ENCODE measurements around the gene USP3.
"Not testable (repeated sequence)": the region's sequence is repeated elsewhere in the genome, so short reads cannot be mapped to it uniquely, and the experiment has no call there.

Gene USP3

GRCh38 chr15:63506537-63507035, 2.2 kb downstream of the USP3 start:
- DNase-seq (ENCODE audit: low read depth, low spot score), result no peak
- H3K4me3 ChIP-seq (ENCODE audit: low read length), result peak overlapping the region; percentile 85

DNA sequence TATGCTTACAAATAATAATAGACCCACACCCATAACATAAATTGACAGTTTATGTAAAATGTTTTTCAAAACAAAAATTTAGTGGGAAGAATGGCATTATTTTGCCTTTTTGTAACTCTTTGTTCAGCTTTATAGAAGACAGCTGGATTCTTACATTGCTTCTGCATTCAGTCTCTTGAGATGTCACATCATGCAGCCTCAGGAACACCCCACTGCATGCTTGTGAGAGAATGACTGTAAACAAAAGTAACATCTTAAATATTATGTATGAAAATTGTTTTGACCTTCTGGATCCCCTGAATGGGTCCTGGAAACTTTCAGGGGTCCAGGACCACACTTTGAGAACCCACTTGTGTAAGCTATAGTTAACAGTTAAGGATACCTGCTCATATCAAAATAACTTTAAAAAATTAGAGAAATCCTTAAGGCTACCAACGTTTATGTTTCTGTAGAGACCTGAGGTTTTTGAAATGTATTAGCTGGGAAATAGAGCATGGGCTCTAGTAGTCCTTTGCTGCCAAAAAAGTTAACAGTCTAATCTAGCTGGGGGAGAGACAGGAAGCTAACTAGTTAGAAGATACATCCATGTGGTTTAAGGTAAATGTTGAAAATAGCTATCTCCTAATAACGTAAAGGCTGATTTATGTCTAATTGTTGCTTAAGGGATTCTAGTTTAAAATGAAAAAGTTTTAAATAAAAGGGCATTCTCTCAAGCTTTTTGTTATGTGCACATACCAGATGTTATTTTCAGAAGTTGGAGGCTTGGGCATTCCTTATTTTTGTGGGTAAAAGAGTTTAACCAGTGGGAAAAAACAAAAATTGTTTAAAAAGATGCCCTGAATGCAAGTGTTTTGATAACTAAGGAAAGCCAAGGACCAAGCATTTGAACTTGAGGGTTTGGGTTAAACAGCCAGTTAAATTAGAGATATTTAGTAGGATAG, 3.8 kb downstream of the USP3 start:
- H3K4me3 ChIP-seq (ENCODE audit: low read length), result no peak overlapping the region
- no peak for DNase-seq (ENCODE audit: low read depth, low spot score)

DNA sequence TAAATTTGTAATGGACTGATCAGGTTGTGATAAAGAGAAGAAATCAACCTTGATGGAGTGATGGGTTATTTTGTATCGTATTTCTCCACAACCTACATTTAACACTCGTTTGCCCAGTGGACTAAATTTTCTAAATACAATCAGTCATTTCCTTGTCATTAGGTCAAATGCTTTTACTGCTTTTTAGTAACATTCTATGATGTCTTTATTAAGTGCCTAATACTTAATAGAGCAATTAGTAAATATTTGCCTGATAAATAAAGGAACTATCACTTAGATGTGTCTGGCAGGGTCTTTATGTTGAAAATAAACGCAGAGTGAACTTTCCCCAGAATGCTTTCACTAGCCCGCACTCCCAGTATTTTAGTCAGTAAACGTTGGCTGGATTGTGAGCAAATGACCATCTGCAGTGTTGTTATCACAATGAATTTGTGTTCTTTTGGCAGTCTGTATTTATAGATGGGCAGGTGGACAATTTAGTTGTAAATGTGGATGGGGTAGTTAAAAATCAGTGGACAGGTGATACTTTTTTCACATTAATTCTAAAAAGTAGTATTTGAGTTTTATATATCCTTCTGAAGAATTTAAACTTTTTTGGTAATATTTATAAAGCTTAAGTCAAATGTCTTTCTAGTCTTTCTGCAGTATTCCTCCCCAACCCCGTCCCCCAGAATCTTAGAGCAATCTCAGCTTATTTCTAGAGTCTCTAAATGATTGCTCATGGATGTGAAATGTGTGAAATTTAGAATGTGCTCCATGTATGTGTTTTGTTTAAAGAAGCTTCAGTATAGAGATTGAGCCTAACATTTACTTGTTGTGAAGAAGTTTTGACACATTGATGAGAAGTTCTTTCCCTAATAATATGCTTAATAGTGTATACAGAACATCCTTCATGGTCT, 4.9 kb downstream of the USP3 start:
- no peak for DNase-seq (ENCODE audit: low read depth, low spot score)
- H3K4me3 ChIP-seq (ENCODE audit: low read length), result no peak overlapping the region

- no peak for DNase-seq (ENCODE audit: low read depth, low spot score)
- H3K4me3 ChIP-seq (ENCODE audit: low read length), result no peak overlapping the region
These were observed 5.9 kb downstream of the USP3 start for GRCh38 chr15:63509955-63510940.

- no peak overlapping the region for H3K4me3 ChIP-seq (ENCODE audit: low read length)
- DNase-seq (ENCODE audit: low read depth, low spot score), result no peak
These were observed 7.8 kb downstream of the USP3 start for GRCh38 chr15:63512148-63512547.

GRCh38 chr15:63513271-63513670, 8.9 kb downstream of the USP3 start:
- no peak overlapping the region for H3K4me3 ChIP-seq (ENCODE audit: low read length)
- no peak for DNase-seq (ENCODE audit: low read depth, low spot score)

DNA sequence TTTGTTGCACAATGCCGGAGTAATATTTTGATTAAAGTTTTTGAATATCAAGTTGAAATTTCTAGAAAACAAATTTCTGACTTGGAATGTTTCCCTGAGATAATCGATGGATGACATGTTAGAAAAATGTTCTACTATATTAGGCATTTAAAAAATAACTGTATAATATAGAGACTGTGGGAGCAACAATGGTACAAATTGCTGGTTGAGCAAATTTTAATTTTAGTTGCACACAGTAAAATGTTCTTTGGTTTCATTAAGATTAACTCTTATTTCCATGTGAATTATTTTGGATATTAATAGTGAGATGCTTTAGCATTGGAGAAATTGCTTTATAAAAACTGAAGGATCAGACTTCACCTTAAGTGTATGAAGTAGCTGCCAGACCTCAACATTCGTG, 9.3 kb downstream of the USP3 start:
- no peak for DNase-seq (ENCODE audit: low read depth, low spot score)
- no peak overlapping the region for H3K4me3 ChIP-seq (ENCODE audit: low read length)

DNA sequence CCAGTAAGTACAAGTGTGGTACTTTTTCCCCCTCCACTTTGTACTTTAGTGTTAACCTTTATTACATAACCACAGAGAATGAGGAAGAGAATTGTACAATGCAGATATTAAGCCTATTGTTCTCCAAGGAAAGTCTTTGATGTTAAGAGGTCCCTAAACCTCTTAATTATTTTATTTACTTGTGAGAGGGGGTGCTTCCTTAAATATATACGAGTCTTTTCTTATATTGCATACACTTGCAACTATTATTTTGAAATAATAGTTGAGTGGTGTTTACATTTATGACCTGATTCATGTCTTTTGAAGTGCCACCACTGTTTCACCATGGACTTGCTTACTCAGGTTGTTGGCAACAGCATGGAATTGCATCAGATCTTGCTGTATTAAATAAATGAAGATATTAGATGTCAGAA, 10.1 kb downstream of the USP3 start:
- no peak for DNase-seq (ENCODE audit: low read depth, low spot score)
- no peak overlapping the region for H3K4me3 ChIP-seq (ENCODE audit: low read length)

DNA sequence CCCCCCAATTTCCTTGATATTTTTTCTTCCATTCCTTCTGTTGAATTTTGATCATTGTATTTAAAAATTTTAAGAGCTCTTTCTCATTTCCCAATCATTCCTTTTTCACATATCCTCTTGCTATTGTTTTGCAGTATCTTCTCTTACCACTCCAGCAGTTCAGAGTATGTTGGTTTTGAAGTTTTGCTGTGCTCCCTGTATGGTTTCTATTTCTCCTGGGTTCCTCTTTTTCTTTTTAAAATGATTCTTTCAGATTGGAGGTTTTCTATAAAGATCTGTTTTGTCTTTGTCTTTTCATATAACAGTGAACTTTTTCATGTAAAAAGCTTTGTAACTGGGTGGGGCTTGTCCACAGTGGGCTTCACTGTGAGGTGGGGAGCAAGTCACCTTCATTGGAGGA, 12.8 kb downstream of the USP3 start:
- no peak overlapping the region for H3K4me3 ChIP-seq (ENCODE audit: low read length)
- DNase-seq (ENCODE audit: low read depth, low spot score), result no peak

DNA sequence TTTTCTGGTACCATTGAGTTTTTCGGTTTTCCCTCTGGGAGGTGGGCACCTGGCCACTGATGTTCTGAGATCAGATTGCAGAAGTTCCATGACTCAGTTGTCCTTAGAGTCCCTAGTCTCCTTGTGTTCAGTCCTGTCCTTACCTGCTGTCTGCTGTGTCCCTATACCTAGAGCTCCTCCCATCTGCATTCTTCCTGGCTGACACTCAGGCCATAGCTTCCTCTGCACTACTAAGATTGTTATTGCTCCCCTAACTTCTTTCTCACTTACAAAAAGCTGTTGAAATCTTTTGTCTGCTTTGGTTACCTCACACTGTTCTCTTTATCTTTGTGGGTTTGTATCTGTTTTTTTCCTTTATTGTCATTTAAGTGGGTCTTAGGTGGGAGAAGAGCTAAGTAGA, 13.2 kb downstream of the USP3 start:
- no peak overlapping the region for H3K4me3 ChIP-seq (ENCODE audit: low read length)
- no peak for DNase-seq (ENCODE audit: low read depth, low spot score)

DNA sequence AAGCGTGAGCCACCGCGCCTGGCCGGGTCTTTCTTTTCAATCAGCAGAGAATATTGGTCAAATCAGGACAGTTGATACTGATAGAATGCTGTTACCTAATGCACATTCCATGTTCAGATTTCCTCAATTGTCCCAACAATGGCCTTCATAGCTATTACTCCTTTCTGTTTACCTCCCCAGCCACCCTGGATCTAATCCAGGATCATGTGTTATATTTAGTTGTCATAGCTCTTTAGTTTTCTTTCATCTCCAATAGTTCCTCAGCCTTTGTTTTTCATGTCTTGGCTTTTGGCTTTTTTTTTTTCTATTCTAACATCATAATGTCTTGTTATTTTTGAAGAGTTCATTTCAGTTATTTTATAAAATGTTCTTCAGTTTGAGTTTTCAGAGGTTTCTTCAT, 14.6 kb downstream of the USP3 start:
- no peak for DNase-seq (ENCODE audit: low read depth, low spot score)
- H3K4me3 ChIP-seq (ENCODE audit: low read length), result no peak overlapping the region

- DNase-seq (ENCODE audit: low read depth, low spot score), result no peak
- H3K4me3 ChIP-seq (ENCODE audit: low read length), result no peak overlapping the region
These were observed 15.3 kb downstream of the USP3 start for GRCh38 chr15:63519548-63520178.

DNA sequence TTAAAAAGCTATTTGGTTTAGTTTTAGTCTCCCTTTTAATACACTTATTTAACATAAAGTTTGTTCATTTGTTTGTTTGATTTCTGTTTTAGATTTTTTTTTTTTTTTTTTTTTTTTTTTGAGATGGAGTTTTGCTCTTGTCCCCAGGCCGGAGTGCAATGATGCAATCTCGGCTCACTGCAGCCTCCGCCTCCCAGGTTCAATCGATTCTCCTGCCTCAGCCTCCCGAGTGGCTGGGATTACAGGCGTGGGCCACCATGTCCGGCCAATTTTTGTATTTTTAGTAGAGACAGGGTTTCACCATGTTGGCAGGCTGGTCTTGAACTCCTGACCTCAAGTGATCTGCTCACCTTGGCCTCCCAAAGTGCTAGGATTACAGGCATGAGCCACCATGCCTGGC, 16.1 kb downstream of the USP3 start:
- not testable (repeated sequence) for H3K4me3 ChIP-seq (ENCODE audit: low read length); DNase-seq (ENCODE audit: low read depth, low spot score)

DNA sequence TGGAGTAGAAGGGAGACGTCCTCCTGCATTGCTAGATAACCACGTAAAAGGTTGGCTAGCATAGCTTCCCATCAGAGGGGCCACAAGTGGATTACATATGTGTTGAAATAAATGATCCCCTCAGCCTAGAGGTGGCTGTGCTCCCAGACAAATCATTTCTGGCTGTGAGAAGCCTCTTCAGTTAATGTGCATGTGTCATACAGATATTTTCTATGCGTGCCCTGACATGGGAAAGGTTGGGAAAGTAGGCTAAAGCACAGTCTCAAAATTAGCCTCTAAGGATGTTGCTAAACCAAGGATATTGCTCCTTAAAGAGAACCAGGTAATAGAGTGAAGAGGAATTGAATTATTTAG, 17.8 kb downstream of the USP3 start:
- no peak overlapping the region for H3K4me3 ChIP-seq (ENCODE audit: low read length)
- no peak for DNase-seq (ENCODE audit: low read depth, low spot score)

DNA sequence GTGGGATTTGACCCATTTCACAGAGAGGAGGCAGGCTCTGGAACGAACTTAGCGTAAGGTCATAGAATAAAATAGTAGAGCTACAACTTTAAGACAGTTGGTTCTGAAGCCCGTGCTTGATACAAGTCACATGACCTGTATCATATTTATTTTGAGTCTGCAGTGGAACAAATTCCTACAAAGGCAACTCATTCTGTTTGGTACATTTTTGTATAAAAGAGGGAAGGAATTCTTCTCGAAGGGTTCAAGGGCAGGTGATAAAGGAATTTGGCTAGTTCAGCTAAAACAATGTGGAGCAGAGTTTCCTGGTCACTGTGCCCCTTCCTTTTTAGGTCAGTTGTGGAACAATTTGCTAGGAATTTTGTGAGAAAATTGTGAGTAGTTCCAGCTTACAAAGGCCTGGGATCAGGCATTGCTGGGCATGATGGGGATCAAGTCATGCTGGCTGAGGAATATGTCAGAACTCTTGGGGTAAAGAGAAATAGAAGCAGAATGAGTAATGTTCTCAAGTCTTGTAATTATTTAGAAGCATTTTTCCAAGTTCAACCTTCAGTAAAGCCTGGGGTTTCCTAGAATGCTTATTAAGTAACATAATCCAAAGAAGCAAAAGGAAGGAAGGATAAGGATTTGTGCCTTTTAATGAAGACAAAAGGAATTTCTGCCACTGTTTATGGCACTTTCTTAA, 19.1 kb downstream of the USP3 start:
- no peak for DNase-seq (ENCODE audit: low read depth, low spot score)
- H3K4me3 ChIP-seq (ENCODE audit: low read length), result no peak overlapping the region

GRCh38 chr15:63524316-63525015, 20.1 kb downstream of the USP3 start:
- DNase-seq (ENCODE audit: low read depth, low spot score), result no peak
- H3K4me3 ChIP-seq (ENCODE audit: low read length), result no peak overlapping the region

GRCh38 chr15:63526401-63526800, 22.0 kb downstream of the USP3 start:
- DNase-seq (ENCODE audit: low read depth, low spot score), result no peak

More at GRCh38 chr15:63526401-63526800, 22.0 kb downstream of the USP3 start:
- no peak overlapping the region for H3K4me3 ChIP-seq (ENCODE audit: low read length)

Data from Jurkat, Clone E6-1 (cell line).